Kidney epithelial cell (primary cell): ENCODE data around the gene AREL1. TPM values are rescaled to one million over a fixed set of nuclear protein-coding genes. Genes with fewer than 3 reads are reported as not detected.
"Not testable (repeated sequence)": the region's sequence is repeated elsewhere in the genome, so short reads cannot be mapped to it uniquely, and the experiment has no call there.

ENCODE experiments used
- DNase-seq: peaks from one replicate; pipeline ENCODE4 v3.0.0-alpha.2; 2010; ENCODE audit warnings: low read depth
- H3K27me3 ChIP-seq: 2 replicates; pipeline ENCODE4 v1.6.0; 2011; ENCODE audit warnings: low read length; ENCODE audit not compliant: control insufficient read depth, insufficient read depth
- H3K36me3 ChIP-seq: 2 replicates; pipeline ENCODE4 v1.5.1; 2011; ENCODE audit warnings: low read length; ENCODE audit not compliant: control insufficient read depth, insufficient read depth
- H3K4me3 ChIP-seq: 2 replicates; pipeline ENCODE4 v1.5.1; 2011; ENCODE audit warnings: low read depth, mild to moderate bottlenecking, control low read depth, low read length
- total RNA-seq: library from RNA; depleted of rRNA; stranded (reverse); fragments of >200 nt; gene quantifications from 2 replicates; pipeline ENCODE4 v1.2.3, GENCODE V29; 2015
- TF ChIP-seq, protein P1 (sequence below): IDR thresholded peaks from 2 replicates; pipeline ENCODE4 v1.5.1; 2011; ENCODE audit warnings: mild to moderate bottlenecking, moderate library complexity, low read length, control low read depth, inconsistent platforms; ENCODE audit not compliant: insufficient read depth, poor library complexity, severe bottlenecking

The AREL1 gene, protein sequence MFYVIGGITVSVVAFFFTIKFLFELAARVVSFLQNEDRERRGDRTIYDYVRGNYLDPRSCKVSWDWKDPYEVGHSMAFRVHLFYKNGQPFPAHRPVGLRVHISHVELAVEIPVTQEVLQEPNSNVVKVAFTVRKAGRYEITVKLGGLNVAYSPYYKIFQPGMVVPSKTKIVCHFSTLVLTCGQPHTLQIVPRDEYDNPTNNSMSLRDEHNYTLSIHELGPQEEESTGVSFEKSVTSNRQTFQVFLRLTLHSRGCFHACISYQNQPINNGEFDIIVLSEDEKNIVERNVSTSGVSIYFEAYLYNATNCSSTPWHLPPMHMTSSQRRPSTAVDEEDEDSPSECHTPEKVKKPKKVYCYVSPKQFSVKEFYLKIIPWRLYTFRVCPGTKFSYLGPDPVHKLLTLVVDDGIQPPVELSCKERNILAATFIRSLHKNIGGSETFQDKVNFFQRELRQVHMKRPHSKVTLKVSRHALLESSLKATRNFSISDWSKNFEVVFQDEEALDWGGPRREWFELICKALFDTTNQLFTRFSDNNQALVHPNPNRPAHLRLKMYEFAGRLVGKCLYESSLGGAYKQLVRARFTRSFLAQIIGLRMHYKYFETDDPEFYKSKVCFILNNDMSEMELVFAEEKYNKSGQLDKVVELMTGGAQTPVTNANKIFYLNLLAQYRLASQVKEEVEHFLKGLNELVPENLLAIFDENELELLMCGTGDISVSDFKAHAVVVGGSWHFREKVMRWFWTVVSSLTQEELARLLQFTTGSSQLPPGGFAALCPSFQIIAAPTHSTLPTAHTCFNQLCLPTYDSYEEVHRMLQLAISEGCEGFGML
- 40.2 and 43.9 TPM in 2 replicates for total RNA-seq

DNA sequence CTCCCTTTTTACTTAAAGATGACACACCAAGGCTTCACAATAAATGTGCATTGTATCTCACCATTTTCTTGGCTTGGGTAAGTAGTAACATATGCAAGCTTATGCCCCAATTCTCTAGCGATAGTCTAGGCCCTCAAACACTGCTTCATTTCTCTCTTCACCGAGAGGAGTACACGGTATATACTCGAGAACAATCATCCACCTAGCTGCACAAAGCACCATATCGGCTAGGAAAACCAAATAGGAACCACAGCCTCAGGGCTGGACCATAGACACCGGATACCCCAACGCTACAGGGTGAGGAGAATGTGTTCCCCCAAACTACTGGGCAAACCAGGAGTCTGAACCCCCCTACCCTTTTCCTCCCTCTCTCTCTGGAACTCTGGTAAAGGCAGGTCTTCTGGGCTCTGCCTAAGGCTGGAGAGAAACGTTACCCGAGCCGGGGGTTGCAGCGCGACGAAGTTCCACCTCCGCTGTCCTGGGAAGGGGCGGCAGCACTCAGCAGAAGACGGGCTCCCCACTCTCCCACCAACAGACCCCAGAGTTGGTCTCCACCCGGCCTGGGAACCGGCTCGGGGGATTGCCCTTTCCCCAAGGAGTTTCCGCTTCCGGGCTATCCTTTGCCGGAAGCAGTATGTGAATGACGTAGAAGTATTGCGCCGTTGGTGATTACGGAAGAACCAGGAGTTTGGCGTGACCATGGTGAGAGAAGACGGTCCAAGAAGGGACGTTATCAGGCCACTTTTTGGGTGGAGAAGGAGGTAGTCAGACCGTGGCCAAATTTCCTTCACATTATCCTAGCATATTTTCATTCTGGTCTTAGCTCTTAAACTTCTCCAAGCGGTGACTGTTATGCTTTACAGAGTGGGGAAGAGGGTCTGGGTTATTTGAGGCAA, at the start of gene AREL1, which contains the start of gene FCF1:
Gene AREL1 (minus strand): TSS at position 582 of the 896 bp plus-strand sequence. CDS start 27,465 bp downstream, outside the sequence.
Gene FCF1 (plus strand): TSS at position 646 of the 896 bp plus-strand sequence. CDS start 54 bp downstream, at position 700.
- Histone ChIP-seq H3K36me3 (no peaks in the 10 kb centered on the region), H3K4me3 (peak within 1 kb of the TSS; percentile 98), H3K27me3 (no peaks in the 10 kb centered on the region)
- peak; percentile 61 for DNase-seq
- TF ChIP-seq, protein P1, sequence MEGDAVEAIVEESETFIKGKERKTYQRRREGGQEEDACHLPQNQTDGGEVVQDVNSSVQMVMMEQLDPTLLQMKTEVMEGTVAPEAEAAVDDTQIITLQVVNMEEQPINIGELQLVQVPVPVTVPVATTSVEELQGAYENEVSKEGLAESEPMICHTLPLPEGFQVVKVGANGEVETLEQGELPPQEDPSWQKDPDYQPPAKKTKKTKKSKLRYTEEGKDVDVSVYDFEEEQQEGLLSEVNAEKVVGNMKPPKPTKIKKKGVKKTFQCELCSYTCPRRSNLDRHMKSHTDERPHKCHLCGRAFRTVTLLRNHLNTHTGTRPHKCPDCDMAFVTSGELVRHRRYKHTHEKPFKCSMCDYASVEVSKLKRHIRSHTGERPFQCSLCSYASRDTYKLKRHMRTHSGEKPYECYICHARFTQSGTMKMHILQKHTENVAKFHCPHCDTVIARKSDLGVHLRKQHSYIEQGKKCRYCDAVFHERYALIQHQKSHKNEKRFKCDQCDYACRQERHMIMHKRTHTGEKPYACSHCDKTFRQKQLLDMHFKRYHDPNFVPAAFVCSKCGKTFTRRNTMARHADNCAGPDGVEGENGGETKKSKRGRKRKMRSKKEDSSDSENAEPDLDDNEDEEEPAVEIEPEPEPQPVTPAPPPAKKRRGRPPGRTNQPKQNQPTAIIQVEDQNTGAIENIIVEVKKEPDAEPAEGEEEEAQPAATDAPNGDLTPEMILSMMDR = no peak

DNA sequence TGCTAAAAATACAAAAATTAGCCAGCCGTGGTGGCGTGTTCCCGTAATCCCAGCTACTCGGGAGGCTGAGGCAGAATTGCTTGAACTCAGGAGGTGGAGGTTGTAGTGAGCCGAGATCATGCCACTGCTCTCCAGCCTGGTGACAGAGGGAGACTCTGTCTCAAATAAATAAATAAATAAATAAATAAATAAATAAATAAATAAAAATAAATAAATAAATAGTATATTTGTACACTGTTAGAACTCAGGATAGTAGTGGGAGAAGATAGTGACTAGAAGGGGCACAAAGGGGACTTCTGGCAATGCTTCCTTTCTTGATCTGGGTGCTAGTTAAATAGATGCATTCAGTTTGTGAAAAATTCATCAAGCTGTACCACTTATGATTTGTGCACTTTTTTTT, 45.6 kb upstream of the AREL1 start:
- H3K27me3 ChIP-seq, H3K4me3 ChIP-seq, H3K36me3 ChIP-seq, DNase-seq: not testable (repeated sequence)

DNA sequence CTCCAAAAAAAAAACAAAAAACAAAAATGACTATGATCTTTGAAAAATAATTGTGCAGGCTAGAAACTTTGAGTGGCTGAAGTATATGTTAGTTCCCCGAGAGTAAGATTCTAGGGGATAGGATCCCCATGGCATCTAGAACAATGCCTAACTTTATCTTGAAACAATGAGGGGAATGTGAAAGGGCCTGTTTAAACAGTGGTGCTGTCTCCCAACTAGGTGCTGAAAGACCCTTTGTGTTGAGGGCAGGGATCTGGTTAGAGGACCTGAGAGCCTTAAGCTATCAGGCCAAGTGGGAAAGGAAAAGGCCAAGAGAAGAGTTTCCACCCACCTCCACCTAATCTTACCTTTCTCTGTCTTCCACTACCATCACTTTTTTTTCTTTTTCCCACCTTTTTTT, 43.4 kb upstream of the AREL1 start:
- no peak overlapping the region for H3K4me3 ChIP-seq
- H3K27me3 ChIP-seq = no peaks in the 10 kb centered on the region
- H3K36me3 ChIP-seq = no peaks in the 10 kb centered on the region
- TF ChIP-seq, protein P1 = no peak
- DNase-seq = no peak

DNA sequence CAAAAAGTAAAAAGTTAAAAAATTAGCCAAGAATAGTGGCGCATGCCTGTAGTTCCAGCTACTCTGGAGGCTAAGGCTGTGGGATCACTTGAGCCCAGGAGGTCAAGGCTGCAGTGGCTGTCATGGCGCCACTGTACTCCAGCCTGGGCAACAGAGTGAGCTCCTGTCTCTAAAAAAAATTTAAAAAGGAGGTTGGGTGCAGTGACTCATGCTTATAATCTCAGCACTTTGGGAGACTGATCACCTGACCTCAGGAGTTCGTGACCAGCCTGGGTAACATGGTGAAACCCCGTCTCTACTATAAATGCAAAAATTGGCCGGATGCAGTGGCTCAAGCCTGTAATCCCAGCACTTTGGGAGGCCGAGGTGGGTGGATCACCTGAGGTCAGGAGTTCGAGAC, 42.0 kb upstream of the AREL1 start:
- no peak overlapping the region for H3K4me3 ChIP-seq
- H3K36me3 ChIP-seq = no peaks in the 10 kb centered on the region
- TF ChIP-seq, protein P1 = no peak
- no peak for DNase-seq
- no peaks in the 10 kb centered on the region for H3K27me3 ChIP-seq

DNA sequence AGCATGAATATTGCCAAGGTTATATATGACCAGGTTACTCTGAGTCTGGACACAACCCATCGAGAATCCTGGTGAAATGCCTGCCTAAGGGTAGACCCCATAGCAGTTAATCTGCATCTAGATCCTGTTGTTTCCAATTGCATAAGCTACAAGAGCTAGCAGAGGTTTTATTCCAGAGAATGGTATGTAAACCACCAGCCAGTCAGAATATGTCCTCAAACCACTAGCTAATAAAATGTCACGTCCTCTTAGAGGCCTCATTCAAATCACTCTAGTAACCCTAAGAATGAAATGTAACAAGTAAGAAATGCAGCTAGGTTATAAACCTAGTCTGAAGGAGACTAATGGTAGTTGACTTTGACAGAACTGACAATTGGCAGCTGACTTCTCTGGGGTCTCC, 41.3 kb upstream of the AREL1 start:
- no peak for DNase-seq
- TF ChIP-seq, protein P1 = no peak
- Histone ChIP-seq H3K36me3 (no peaks in the 10 kb centered on the region), H3K4me3 (no peak overlapping the region), H3K27me3 (no peaks in the 10 kb centered on the region)
